ENCODE measurements around the gene SHISA6. TPM values are rescaled to one million over a fixed set of nuclear protein-coding genes. Genes with fewer than 3 reads are reported as not detected.

The SHISA6 gene
- total RNA-seq, 1 experiment from 2014 or later, result not detected

- no peak for DNase-seq (ENCODE audit: low spot score)
Measured at GRCh38 chr17:11446316-11446715, 205.3 kb downstream of the SHISA6 start.

DNA sequence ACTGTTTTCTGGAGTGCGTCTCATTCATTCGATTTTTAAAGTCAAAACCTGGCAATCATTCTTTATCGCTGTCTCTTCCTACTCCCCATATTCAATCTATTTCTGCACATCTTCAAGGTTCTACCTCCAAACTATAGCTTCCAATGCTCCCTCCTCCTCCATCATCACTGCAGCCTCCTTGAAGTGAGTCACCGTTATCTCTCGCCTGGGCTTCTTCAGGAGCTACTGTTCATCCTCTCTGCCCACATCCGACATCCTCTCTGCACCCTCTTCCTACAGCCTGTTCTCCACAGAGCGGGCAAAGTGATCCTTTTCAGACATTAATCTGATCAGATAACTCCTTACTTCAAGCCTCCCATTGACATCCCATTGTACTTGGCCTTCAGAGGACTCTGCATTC, 213.1 kb downstream of the SHISA6 start:
- DNase-seq (ENCODE audit: low spot score), result no peak

DNA sequence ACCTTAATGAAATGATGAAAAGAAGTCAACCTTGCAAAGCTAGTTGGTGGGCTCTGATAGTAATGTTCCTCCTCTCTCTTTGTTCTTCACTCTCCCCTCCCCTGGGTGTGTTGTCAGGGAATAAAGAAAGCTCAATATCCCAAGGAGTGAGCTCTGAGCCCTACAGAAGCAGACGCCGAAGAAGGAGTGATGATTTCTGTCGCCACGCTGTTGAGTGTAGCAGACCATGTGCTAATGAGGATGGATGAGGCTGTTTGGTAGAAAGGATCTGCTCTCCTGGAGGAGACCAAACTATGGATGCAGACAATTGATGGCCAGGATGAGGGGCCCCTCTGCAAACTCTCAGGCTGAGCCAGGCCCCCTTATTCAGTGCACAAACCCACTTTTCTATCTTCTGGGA, 217.3 kb downstream of the SHISA6 start:
- DNase-seq (ENCODE audit: low spot score), result no peak

GRCh38 chr17:11459861-11460331, 218.9 kb downstream of the SHISA6 start:
- no peak for DNase-seq (ENCODE audit: low spot score)

DNA sequence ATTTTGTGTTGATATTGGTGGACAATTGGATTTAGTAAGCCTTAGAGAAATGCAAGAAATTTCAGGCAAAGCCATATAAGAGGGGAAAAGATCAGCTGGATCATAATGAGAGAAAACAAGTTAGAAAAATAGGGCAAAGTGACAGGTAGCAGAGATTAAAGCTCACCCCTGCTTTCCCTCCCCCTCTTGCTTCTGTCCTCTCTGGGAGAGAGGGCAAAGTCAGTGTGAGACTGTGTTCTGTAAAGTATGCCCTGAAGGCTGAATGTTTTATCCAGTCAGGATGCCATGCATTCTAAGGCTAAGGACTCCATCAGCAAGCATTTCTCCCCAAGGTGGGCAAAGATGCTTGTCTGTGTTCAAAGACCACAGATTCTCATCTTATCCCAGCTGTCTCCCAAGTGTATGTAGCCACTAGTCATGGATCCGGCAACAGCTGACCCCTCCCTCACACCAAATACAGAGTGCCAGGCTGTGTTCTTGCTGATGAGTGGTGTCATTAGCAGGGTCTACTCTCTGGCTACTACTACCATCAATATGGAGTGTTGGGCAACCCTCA, 221.1 kb downstream of the SHISA6 start:
- no peak for DNase-seq (ENCODE audit: low spot score)

DNA sequence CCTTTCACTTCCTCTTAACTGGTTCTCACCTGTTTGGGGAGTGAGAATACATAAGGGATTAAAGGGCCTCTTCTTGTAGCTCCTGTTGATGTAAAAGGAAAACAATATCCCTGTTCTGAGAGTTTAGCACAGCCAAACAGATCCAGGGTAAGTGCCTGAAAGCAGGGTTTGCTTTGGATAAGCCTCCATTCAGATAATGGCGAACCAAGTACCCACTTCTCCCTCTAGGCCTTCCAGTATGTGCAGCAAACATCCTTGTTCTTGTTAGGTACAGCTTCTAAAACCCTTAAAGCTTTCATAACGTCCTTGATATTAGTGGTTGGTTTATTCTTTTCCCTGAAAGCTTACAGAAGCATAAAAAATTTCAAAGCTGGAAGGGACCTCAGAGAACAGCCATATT, 226.6 kb downstream of the SHISA6 start:
- DNase-seq (ENCODE audit: low spot score), result no peak

GRCh38 chr17:11485336-11486100, 244.5 kb downstream of the SHISA6 start:
- no peak for DNase-seq (ENCODE audit: low spot score)

GRCh38 chr17:11486101-11486867, 245.3 kb downstream of the SHISA6 start:
- DNase-seq (ENCODE audit: low spot score), result no peak

DNA sequence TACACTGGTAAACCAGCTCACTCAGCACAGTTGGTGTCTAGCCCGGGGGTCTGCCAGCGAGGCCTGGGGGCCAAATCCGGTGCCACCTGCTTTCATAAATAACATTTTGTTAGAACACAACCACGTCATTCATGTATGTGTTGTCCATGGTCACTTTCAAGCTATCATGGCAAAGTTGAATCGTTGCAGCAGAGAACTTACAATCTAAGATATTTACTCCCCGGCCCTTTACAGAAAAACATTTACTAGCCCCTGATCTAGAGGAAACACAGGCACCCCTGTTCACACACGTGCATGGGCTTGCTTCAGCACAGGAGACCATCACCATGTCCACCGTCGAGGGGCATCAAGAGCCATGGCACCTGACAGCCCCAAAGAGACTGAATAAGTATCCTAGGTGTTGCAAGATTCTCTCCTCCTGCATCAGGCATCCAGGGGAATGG, 245.9 kb downstream of the SHISA6 start:
- no peak for DNase-seq (ENCODE audit: low spot score)

- no peak for DNase-seq (ENCODE audit: low spot score)
Measured at GRCh38 chr17:11487469-11487868, 246.5 kb downstream of the SHISA6 start.

GRCh38 chr17:11488407-11488806, 247.4 kb downstream of the SHISA6 start:
- no peak for DNase-seq (ENCODE audit: low spot score)

- DNase-seq (ENCODE audit: low spot score), result no peak
Measured at GRCh38 chr17:11490171-11490755, 249.2 kb downstream of the SHISA6 start.

- no peak for DNase-seq (ENCODE audit: low spot score)
Measured at GRCh38 chr17:11492511-11492910, 251.5 kb downstream of the SHISA6 start.

- DNase-seq (ENCODE audit: low spot score), result no peak
Measured at GRCh38 chr17:11493936-11494335, 252.9 kb downstream of the SHISA6 start.

- no peak for DNase-seq (ENCODE audit: low spot score)
Measured at GRCh38 chr17:11495613-11496012, 254.6 kb downstream of the SHISA6 start.

GRCh38 chr17:11499881-11500280, 258.9 kb downstream of the SHISA6 start:
- no peak for DNase-seq (ENCODE audit: low spot score)

GRCh38 chr17:11503308-11504035, 262.5 kb downstream of the SHISA6 start:
- DNase-seq (ENCODE audit: low spot score), result no peak

GRCh38 chr17:11506635-11507034, 265.6 kb downstream of the SHISA6 start:
- no peak for DNase-seq (ENCODE audit: low spot score)

GRCh38 chr17:11511696-11512095, 270.7 kb downstream of the SHISA6 start:
- DNase-seq (ENCODE audit: low spot score), result no peak

DNA sequence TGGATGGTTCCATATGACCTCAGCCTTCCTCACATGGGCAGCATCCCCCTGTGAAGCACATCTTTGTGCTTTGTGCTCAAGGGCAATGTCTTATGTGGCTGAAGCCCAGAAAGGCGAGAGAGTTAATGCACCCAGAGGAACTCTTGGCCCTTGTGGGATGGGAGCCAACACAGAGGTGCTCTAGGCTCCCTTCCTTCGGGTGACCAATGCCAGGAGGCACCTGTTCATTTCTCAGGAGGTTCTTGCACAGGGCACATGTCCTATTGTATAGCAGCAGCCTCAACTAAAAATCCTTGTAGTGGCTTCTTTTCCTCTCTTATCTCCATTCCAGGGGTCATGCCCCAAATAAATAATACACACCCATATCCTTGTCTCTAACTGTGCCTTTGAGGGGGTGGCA, 273.6 kb downstream of the SHISA6 start:
- no peak for DNase-seq (ENCODE audit: low spot score)

GRCh38 chr17:11514981-11515680, 274.1 kb downstream of the SHISA6 start:
- DNase-seq (ENCODE audit: low spot score), result no peak

All from A172 (cell line).